Stimulated activated CD4-positive, alpha-beta T cell treated with anti-CD3 and anti-CD28 coated beads, TNF-alpha, amount 100 ng/mL, for 4 hours (primary cell): ENCODE results near the gene SPSB2.
A peak's percentile ranks its signal among the peaks of the same experiment; 100 is the strongest.

ENCODE experiments used
- DNase-seq, 3 experiments: peaks; one replicate each; pipeline ENCODE4 v3.0.0-alpha.2; 2020; ENCODE audit warnings: low read depth in 3 of 3

Gene SPSB2

DNA sequence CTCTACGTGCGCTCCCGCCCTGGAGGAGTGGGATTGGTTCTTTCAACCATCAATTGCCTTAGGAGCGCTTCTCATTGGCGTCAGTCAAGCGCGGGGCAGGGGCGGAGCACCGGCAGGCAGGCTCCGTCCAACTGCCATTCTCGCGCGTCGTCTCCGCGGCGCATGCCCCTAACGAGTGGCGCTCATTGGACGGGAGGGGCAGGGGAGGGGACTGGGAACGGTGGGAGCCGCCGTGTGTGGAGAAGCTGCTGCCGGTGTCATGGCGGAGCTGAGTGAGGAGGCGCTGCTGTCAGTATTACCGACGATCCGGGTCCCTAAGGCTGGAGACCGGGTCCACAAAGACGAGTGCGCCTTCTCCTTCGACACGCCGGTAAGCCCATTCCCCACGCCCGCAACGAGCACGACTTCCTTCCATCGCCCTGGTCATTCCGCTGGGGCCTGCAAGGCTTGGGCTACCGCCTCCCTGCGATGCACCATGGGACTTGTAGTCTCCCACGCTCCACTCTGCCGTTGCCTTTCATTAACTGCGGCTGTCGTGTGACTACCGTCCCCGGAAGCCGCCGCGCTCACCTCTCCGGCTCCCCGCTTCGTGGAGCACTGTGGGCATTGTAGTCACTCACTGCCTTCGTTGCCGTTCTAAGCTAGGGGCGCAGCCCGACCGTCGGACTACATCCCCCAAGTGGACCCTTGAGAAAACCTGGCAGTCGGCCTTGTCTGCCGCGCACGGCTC lies 21.0 kb downstream of the SPSB2 start, which contains the start of gene USP5:
Gene USP5, plus strand, starts transcription at position 230 of the 730 bp plus-strand sequence. Its CDS starts 30 bp downstream, at position 260.
- DNase-seq: peak; percentile 92 to 97 (median 95)

DNA sequence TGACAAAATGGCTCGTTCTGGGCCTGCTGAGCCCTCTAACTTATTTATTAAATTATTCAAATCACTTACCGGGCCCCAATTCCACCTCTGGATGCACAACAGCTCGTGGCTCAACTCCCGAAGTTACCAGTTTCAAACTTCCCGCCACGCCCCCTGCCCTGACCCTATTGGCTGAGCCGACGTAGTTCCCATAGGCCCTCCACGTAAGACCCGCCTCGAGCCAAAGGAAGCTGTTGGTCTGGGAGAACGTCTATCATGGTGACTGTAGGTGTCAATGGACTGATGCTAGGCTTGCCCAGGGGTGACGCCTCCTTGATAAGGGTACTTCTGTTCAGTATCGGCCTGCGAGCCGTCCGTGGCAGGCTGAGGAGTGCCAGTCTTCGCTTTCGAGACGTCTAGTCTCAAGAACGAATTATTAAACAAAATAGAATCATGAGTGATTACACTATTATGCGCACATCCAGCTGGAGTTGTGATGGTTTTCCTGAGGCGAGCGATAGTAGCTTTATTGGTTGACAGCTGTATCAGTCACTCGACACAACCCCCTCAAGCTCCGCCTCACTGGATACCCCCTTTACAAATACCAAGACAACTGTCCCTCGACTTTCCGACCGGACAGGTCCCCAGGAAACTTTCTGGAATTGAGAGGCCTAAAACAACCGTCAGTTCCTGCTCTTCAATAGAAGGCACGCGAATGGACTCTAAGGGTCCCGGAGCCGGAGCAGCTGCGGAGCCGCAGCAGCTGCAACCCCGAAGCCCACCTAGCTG lies 21.8 kb downstream of the SPSB2 start, which contains the start of gene CDCA3:
Gene CDCA3, minus strand, starts transcription at position 134 of the 768 bp plus-strand sequence. CDS start 334 bp downstream, outside the sequence.
- DNase-seq: peak; percentile 75 to 87 (median 79)

DNA sequence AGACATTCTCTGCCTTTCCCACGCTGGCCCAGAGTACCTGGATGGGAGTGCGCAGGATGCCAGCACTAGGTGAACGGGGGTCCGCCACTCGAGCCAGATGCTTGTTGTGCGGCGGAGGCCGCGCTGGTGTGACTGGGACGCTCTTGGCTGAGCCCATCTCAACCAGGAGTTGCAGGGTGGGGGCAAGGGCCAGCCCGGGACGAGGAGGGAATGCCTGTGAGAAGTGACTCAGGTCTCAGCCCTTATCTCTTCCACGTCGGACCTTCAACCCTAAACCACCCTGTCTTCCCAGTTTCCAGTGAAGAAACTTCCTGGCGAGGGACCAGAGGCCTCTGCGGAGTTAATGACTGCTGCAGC lies 22.3 kb downstream of the SPSB2 start:
- DNase-seq: no peak

- no peak for DNase-seq
Measured at GRCh38 chr12:6849976-6850560, 23.0 kb downstream of the SPSB2 start.

DNA sequence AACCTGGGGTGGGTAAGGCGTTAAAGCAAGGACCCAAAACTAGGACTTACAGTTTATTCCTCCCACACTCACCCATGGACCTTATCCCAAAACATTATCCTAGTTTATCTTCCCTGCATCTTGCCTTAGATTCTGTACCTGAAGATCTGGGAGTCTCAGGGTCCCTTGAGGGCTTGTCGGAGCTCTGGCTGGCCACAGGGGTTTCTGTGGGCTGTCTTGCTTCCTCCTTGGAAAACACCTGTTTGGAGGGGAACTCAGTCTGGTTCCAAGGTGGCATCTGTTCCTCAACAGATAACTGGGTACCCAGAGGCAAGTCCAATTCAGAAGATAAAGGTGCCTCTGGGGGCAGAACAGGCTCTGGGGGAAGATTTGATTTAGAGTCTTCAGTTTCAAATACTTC lies 23.7 kb downstream of the SPSB2 start:
- no peak for DNase-seq

- DNase-seq: no peak
Measured at GRCh38 chr12:6847676-6848075, 25.4 kb downstream of the SPSB2 start.

DNA sequence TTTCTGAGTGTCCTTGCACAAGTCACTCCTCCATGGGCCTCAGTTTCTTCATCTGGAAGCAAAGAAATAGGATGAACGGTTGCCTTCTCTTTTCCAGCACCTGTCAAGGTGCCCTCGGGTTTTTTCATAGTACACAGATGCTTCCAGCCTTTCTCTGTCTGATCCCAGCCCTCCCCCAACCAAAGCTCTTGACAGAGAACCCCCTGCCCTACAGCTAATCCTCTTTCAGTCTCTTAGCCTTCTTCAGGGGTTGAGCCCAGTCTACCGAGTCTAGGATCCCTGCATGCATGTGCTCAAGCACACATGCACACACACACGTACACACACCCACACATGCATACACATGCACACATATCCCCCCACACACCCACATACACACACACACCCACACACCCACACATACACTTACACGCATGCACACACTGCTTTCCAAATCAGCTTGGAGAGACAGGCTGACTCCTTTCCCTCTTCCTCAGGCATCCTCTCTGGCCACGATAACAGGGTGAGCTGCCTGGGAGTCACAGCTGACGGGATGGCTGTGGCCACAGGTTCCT lies 26.7 kb downstream of the SPSB2 start:
- no peak for DNase-seq

DNA sequence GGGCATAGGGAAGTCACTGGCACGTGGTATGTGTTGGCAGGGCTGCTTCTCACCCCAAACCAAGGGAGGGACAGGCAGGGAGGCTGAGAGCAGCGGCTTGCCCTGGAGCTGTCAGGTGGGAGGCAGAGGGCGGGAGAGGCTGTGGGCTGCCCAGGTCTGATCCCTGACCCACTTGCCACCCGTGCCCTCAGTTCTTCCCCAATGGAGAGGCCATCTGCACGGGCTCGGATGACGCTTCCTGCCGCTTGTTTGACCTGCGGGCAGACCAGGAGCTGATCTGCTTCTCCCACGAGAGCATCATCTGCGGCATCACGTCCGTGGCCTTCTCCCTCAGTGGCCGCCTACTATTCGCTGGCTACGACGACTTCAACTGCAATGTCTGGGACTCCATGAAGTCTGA lies 27.7 kb downstream of the SPSB2 start:
- no peak for DNase-seq

DNA sequence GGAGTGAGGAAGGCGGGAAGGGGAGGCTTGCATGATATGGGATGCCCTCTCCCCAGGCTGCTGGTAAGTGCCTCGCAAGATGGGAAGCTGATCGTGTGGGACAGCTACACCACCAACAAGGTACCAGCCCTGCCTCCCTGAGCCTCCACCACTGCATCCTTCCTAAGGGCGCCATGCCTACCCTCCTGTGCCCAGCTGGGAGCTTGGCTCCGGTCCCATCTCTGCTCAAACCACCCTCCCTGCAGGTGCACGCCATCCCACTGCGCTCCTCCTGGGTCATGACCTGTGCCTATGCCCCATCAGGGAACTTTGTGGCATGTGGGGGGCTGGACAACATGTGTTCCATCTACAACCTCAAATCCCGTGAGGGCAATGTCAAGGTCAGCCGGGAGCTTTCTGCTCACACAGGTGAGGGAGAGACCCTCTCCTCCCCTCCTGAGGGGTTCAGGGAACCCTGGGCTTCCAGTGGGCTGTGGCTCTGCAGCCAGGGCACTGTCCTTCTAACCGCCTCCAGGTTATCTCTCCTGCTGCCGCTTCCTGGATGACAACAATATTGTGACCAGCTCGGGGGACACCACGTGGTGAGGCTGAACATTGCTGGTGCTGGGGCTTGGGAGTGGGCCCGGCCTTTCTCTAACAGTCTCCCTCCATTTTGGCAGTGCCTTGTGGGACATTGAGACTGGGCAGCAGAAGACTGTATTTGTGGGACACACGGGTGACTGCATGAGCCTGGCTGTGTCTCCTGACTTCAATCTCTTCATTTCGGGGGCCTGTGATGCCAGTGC lies 29.8 kb downstream of the SPSB2 start:
- no peak for DNase-seq

DNA sequence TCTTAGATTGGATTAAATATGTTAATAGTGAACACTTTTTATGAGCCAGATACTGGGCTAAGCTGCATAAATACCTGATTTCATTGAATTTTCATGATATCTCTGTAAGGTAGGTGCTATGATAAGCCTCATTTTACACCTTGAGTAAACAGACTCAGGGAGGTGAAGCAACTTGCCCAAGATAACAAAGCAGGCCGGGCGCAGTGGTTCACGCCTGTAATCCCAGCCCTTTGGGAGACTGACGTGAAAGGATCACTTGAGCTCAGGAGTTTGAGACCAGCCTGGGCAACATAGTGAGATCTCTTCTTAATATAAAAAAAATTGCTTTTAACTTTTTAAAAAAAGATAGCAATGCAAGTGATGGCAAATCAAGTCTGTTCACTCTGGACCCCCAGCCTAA lies 31.0 kb downstream of the SPSB2 start:
- no peak for DNase-seq

- no peak for DNase-seq
Measured at GRCh38 chr12:6840761-6841515, 32.2 kb downstream of the SPSB2 start, which contains the start of gene GNB3. TSS of gene GNB3 (plus strand) at chr12:6840925. CDS start at chr12:6841288, 363 bp downstream.

- no peak for DNase-seq
Measured at GRCh38 chr12:6840330-6840729, 32.8 kb downstream of the SPSB2 start.

DNA sequence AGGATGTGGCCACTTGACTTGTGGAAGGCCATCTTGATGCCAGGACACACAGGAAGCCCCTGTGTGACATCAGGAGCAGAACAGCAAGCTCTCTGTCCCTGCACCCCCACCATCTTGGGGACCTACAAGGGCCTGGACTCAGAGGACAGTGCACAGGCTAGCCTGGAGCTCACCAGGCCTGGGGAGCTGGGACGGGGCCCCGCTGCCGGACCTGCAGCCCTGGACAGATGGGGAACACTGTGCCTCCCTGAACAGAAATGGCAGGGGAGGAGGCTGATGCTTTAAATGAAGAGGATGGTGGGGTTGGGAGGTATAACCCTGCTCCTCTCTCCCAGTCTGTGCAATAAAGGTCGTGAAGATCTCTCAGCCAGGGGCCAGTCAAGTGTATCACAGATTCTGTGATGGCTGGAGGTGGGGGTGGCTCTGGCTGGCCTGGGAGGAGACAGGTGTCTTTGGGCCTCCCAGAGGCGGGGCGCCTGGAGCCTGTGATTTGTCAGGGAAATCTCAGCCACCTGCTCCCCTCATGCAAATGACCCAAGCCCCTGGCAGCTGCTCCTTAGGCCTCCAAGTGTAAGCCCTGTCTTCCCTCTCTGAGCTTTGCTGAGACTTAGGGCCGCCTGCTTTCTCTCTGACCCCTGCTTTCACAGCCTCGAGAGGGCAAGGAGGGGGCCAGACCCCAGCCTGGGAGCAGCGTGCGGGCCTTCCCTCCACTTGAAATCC lies 33.5 kb downstream of the SPSB2 start:
- DNase-seq: no peak

GRCh38 chr12:6838854-6839253 lies 34.2 kb downstream of the SPSB2 start:
- DNase-seq: no peak

- no peak for DNase-seq
Measured at GRCh38 chr12:6837370-6838060, 35.6 kb downstream of the SPSB2 start.

DNA sequence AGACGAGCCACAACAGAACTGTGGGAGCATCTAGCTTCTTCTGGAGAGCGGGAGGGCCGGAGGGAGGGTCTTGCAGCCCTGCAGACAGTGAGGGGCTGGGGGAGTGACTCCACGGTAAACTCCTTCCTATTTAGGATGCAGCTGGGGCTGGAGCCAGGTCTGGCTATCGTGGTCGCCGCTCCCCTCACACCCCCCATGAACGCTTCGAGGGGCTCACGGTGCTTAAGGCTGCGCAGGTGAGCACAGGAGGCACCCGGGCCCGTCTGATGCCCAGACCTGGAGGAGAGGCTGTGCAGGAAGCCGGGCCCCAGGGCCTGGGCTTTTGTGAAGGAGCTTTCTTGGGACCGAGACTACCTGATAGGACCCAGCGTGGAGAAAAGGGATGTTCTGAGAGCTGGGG lies 36.3 kb downstream of the SPSB2 start:
- no peak for DNase-seq

DNA sequence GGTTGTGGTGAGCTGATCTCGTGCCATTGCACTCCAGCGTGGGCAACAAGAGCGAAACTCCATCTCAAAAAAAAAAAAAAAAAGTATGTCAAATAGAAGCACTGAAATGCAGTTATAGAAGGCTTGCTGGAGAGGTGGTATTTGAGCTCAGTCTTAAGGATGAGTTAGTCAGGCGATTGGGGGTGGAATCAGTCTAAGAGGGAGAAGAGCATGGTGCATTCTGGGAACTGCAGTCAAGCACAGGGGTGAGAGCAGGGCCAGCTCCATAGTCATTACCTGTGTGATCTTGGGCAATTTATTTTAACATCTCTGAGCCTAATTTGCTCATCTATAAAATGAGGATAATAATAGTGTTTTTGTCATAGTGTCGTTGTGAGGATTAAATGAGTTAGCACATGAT lies 38.2 kb downstream of the SPSB2 start:
- no peak for DNase-seq

DNA sequence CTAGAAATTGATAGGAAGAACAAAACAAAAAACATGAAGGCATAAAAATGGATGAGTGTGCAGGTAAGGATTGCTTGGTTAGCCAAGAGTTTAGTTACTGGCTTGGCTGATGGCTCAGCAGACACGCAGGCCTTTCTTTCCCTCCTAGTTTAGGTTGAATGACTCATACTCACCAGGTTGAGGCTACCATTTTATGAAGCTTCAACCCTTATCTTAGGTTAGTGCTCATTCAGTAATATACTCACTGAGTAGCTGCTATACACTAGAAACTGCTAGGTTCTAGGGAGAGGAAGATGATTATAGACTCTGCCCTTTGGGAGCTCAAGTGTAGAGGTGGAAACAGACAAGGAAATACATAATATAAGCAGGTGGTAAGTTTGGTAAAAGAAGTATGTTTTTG lies 38.8 kb downstream of the SPSB2 start:
- no peak for DNase-seq

- DNase-seq: no peak
Measured at GRCh38 chr12:6833189-6833890, 39.8 kb downstream of the SPSB2 start.
